Measurements from ENCODE around the gene IFT74. TPM values are rescaled to one million over a fixed set of nuclear protein-coding genes. Genes with fewer than 3 reads are reported as not detected.

Gene IFT74
- total RNA-seq, 1 experiment from 2014 or later, result 6.0 TPM

DNA sequence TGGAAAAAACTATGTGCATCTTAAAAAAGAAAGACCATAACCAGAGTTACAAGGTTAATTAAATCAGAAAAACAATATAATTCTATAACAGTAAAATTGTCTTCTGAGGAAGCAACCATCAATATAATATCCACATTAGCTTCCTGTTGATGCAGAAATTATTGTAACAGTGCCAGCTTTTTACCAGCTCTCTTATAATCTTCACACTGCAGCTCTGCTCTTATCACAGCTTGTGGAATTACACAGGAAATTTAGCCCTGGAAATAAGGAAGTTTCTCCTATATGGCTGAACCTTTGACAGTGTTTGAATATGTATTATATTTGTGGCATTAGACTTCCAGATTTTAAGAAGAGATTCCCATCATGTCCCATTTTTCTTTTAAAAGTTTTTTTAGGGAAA lies 103.7 kb downstream of the IFT74 start:
- CTCF ChIA-PET, result no interaction called here
- intact Hi-C loops (cut with micrococcal nuclease; ENCODE audit: unreplicated experiment), result no loop called here
- TF ChIP-seq SIN3A (IDR thresholded peaks at IDR 0.05; ENCODE audit: borderline replicate concordance, insufficient read depth, low read depth, low read length), result no peak
- TF ChIP-seq, protein P1, sequence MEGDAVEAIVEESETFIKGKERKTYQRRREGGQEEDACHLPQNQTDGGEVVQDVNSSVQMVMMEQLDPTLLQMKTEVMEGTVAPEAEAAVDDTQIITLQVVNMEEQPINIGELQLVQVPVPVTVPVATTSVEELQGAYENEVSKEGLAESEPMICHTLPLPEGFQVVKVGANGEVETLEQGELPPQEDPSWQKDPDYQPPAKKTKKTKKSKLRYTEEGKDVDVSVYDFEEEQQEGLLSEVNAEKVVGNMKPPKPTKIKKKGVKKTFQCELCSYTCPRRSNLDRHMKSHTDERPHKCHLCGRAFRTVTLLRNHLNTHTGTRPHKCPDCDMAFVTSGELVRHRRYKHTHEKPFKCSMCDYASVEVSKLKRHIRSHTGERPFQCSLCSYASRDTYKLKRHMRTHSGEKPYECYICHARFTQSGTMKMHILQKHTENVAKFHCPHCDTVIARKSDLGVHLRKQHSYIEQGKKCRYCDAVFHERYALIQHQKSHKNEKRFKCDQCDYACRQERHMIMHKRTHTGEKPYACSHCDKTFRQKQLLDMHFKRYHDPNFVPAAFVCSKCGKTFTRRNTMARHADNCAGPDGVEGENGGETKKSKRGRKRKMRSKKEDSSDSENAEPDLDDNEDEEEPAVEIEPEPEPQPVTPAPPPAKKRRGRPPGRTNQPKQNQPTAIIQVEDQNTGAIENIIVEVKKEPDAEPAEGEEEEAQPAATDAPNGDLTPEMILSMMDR (IDR thresholded peaks at IDR 0.05), result no peak
- TF ChIP-seq POLR2AphosphoS5 (IDR thresholded peaks at IDR 0.05; ENCODE audit: low read depth, low read length), result no peak
- TF ChIP-seq, protein P2, sequence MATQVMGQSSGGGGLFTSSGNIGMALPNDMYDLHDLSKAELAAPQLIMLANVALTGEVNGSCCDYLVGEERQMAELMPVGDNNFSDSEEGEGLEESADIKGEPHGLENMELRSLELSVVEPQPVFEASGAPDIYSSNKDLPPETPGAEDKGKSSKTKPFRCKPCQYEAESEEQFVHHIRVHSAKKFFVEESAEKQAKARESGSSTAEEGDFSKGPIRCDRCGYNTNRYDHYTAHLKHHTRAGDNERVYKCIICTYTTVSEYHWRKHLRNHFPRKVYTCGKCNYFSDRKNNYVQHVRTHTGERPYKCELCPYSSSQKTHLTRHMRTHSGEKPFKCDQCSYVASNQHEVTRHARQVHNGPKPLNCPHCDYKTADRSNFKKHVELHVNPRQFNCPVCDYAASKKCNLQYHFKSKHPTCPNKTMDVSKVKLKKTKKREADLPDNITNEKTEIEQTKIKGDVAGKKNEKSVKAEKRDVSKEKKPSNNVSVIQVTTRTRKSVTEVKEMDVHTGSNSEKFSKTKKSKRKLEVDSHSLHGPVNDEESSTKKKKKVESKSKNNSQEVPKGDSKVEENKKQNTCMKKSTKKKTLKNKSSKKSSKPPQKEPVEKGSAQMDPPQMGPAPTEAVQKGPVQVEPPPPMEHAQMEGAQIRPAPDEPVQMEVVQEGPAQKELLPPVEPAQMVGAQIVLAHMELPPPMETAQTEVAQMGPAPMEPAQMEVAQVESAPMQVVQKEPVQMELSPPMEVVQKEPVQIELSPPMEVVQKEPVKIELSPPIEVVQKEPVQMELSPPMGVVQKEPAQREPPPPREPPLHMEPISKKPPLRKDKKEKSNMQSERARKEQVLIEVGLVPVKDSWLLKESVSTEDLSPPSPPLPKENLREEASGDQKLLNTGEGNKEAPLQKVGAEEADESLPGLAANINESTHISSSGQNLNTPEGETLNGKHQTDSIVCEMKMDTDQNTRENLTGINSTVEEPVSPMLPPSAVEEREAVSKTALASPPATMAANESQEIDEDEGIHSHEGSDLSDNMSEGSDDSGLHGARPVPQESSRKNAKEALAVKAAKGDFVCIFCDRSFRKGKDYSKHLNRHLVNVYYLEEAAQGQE (IDR thresholded peaks at IDR 0.05; ENCODE audit: insufficient read depth in 1 of 2, low read depth in 2 of 2, low read length in 1 of 2), result no peak
- no peak for TF ChIP-seq TCF7L2 (IDR thresholded peaks at IDR 0.05; ENCODE audit: low read depth, low read length)
- no peaks in the 10 kb centered on the region for H3K4me1 ChIP-seq (ENCODE audit: control insufficient read depth, insufficient read depth, low read length)
- no peak for DNase-seq (ENCODE audit: low read depth, low spot score)
- BruUV-seq (replicated peaks), result no TSS peak
- H3K4me3 ChIP-seq (ENCODE audit: low read depth in 2 of 2, low read length in 2 of 2), result no peak overlapping the region
- H3K9me3 ChIP-seq (ENCODE audit: control insufficient read depth, insufficient read depth, low read depth, low read length), result no peaks in the 10 kb centered on the region
- POLR2A ChIA-PET, result no interaction called here
- in situ Hi-C loops (cut with HindIII; ENCODE audit: low pct_unique_long_range_greater_than_20kb, low sequenced_read_pairs), result no loop called here
- no peaks in the 10 kb centered on the region for H3K27me3 ChIP-seq (ENCODE audit: control insufficient read depth, insufficient read depth, low read length)
- H3K27ac ChIP-seq (ENCODE audit: low read length), result no peak overlapping the region
- no peaks in the 10 kb centered on the region for H3K36me3 ChIP-seq (ENCODE audit: control insufficient read depth, insufficient read depth, low read length)
- no peak for ATAC-seq

DNA sequence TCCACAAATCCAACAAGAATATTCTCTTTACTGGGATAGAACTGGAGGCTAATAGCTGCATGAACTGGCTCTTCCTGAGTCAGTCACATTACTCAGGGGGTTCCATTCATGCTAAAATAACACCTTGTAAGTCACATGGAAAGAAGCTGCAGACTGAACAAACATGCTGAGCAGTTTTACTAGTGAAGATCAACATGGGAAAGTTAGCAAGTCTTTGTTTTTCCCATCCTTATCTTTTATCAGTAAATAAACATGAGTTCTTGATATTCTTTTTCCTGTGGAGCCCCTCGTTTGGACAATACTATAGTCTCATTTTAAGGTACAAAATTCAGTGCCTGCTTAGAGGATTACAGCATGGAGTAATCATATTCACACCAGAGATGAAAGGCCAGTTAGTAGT lies 109.1 kb downstream of the IFT74 start:
- no peak for ATAC-seq
- no peak overlapping the region for H3K27ac ChIP-seq (ENCODE audit: low read length)
- no peak overlapping the region for H3K4me3 ChIP-seq (ENCODE audit: low read depth in 2 of 2, low read length in 2 of 2)
- ChIA-PET CTCF (no interaction called here), POLR2A (no interaction called here)
- H3K9me3 ChIP-seq (ENCODE audit: control insufficient read depth, insufficient read depth, low read depth, low read length), result no peaks in the 10 kb centered on the region
- in situ Hi-C loops (cut with HindIII; ENCODE audit: low pct_unique_long_range_greater_than_20kb, low sequenced_read_pairs) (no loop called here), intact Hi-C loops (cut with micrococcal nuclease; ENCODE audit: unreplicated experiment) (no loop called here)
- H3K4me1 ChIP-seq (ENCODE audit: control insufficient read depth, insufficient read depth, low read length), result no peaks in the 10 kb centered on the region
- DNase-seq (ENCODE audit: low read depth, low spot score), result no peak
- H3K36me3 ChIP-seq (ENCODE audit: control insufficient read depth, insufficient read depth, low read length), result no peaks in the 10 kb centered on the region
- no peak for TF ChIP-seq POLR2AphosphoS5 (IDR thresholded peaks at IDR 0.05; ENCODE audit: low read depth, low read length)
- TF ChIP-seq, protein P2 (IDR thresholded peaks at IDR 0.05; ENCODE audit: insufficient read depth in 1 of 2, low read depth in 2 of 2, low read length in 1 of 2), result no peak
- no peak for TF ChIP-seq TCF7L2 (IDR thresholded peaks at IDR 0.05; ENCODE audit: low read depth, low read length)
- TF ChIP-seq, protein P1 (IDR thresholded peaks at IDR 0.05), result no peak
- no peak for TF ChIP-seq SIN3A (IDR thresholded peaks at IDR 0.05; ENCODE audit: borderline replicate concordance, insufficient read depth, low read depth, low read length)
- no peaks in the 10 kb centered on the region for H3K27me3 ChIP-seq (ENCODE audit: control insufficient read depth, insufficient read depth, low read length)
- BruUV-seq (replicated peaks), result no TSS peak
